ENCODE data around the gene NCKAP5.

- TF ChIP-seq, protein P1, sequence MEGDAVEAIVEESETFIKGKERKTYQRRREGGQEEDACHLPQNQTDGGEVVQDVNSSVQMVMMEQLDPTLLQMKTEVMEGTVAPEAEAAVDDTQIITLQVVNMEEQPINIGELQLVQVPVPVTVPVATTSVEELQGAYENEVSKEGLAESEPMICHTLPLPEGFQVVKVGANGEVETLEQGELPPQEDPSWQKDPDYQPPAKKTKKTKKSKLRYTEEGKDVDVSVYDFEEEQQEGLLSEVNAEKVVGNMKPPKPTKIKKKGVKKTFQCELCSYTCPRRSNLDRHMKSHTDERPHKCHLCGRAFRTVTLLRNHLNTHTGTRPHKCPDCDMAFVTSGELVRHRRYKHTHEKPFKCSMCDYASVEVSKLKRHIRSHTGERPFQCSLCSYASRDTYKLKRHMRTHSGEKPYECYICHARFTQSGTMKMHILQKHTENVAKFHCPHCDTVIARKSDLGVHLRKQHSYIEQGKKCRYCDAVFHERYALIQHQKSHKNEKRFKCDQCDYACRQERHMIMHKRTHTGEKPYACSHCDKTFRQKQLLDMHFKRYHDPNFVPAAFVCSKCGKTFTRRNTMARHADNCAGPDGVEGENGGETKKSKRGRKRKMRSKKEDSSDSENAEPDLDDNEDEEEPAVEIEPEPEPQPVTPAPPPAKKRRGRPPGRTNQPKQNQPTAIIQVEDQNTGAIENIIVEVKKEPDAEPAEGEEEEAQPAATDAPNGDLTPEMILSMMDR (IDR thresholded peaks at IDR 0.05), result no peak
- TF ChIP-seq POLR2A (IDR thresholded peaks at IDR 0.05), result no peak
Measured at GRCh38 chr2:133588144-133588543, 19.9 kb upstream of the NCKAP5 start.
